IMR-90 (cell line): ENCODE results near the gene SORBS1. TPM values are rescaled to one million over a fixed set of nuclear protein-coding genes. Genes with fewer than 3 reads are reported as not detected.

Experiments
- ATAC-seq: fragments of 200-7000 bp; cut with Tn5 transposase; 2 replicates; pipeline ENCODE4 v1.9.1; 2020; ENCODE audit warnings: low read depth, mild to moderate bottlenecking, moderate library complexity
- BruUV-seq: library from RNA; stranded (reverse); fragments of 400-500 nt; replicated peaks from 2 replicates; lab custom pipeline; 2021; lab: Mats Ljungman, UMichigan
- CTCF ChIA-PET: fragments of 300-600 bp; formaldehyde crosslinking; extraction: SDS; loops from one replicate; lab custom pipeline; 2021; ENCODE audit warnings: antibody characterized with exemption; lab: Yijun Ruan, JAX
- POLR2A ChIA-PET: fragments of 300-600 bp; sonication (Branson Sonifier 250); formaldehyde crosslinking; loops from one replicate; lab custom pipeline; 2022; ENCODE audit warnings: antibody characterized with exemption; ENCODE audit not compliant: unreplicated experiment; lab: Charles Lee
- DNase-seq: peaks from one replicate; pipeline ENCODE4 v3.0.0; 2013
- H2AFZ ChIP-seq: replicated peaks from 2 replicates; pipeline ENCODE3; 2013; ENCODE audit warnings: low read length, mild to moderate bottlenecking; ENCODE audit not compliant: poor library complexity
- H2AK5ac ChIP-seq: 2 replicates; pipeline ENCODE4 v1.6.1; 2013; ENCODE audit warnings: low read depth, low read length, inconsistent platforms
- H2AK9ac ChIP-seq: replicated peaks from 2 replicates; pipeline ENCODE3; 2013; ENCODE audit warnings: mild to moderate bottlenecking, low read depth, low read length, moderate library complexity; ENCODE audit not compliant: poor library complexity
- H2BK120ac ChIP-seq: 2 replicates; pipeline ENCODE4 v1.6.1; 2013; ENCODE audit warnings: low read depth, low read length, inconsistent platforms
- H2BK15ac ChIP-seq: 3 replicates; pipeline ENCODE4 v1.6.1; 2013; ENCODE audit warnings: low read depth, low read length, inconsistent platforms
- H2BK20ac ChIP-seq: 2 replicates; pipeline ENCODE4 v1.6.1; 2013; ENCODE audit warnings: low read depth, mild to moderate bottlenecking, inconsistent platforms, low read length, moderate library complexity
- H2BK5ac ChIP-seq: 2 replicates; pipeline ENCODE4 v1.6.1; 2013; ENCODE audit warnings: mild to moderate bottlenecking, low read depth, low read length, inconsistent platforms; ENCODE audit not compliant: poor library complexity, severe bottlenecking
- H3K14ac ChIP-seq: replicated peaks from 2 replicates; pipeline ENCODE4 v1.6.1; 2013; ENCODE audit warnings: low read depth, low read length, inconsistent platforms
- H3K18ac ChIP-seq: 2 replicates; pipeline ENCODE4 v1.6.1; 2013; ENCODE audit warnings: low read depth, low read length, control low read depth
- H3K23ac ChIP-seq: 2 replicates; pipeline ENCODE4 v1.6.1; 2013; ENCODE audit warnings: low read depth, low read length, inconsistent platforms
- H3K27ac ChIP-seq: 2 replicates; pipeline ENCODE4 v1.5.1; 2013; ENCODE audit warnings: mild to moderate bottlenecking, control low read depth, low read length; ENCODE audit not compliant: insufficient read depth
- H3K27me3 ChIP-seq: 2 replicates; pipeline ENCODE4 v1.6.1; 2013; ENCODE audit warnings: low read length; ENCODE audit not compliant: control insufficient read depth, insufficient read depth
- H3K36me3 ChIP-seq: 2 replicates; pipeline ENCODE4 v1.6.1; 2013; ENCODE audit warnings: low read length, mixed read lengths; ENCODE audit not compliant: control insufficient read depth, insufficient read depth
- H3K4ac ChIP-seq: 2 replicates; pipeline ENCODE4 v1.6.1; 2013; ENCODE audit warnings: low read depth, low read length, inconsistent platforms
- H3K4me1 ChIP-seq: 2 replicates; pipeline ENCODE4 v1.6.1; 2013; ENCODE audit warnings: low read length, mixed read lengths; ENCODE audit not compliant: control insufficient read depth, insufficient read depth
- H3K4me2 ChIP-seq: 2 replicates; pipeline ENCODE4 v1.6.1; 2013; ENCODE audit warnings: low read depth, mild to moderate bottlenecking, control low read depth, low read length, moderate library complexity
- H3K4me3 ChIP-seq: 2 replicates; pipeline ENCODE4 v1.5.1; 2013; ENCODE audit warnings: low read depth, mild to moderate bottlenecking, control low read depth, low read length, moderate library complexity; ENCODE audit not compliant: insufficient read depth
- H3K56ac ChIP-seq: 2 replicates; pipeline ENCODE4 v1.6.1; 2013; ENCODE audit warnings: low read length, inconsistent platforms; ENCODE audit not compliant: insufficient read depth; ENCODE audit errors: extremely low read depth
- H3K79me1 ChIP-seq, 2 experiments: 2 replicates each; pipeline ENCODE4 v1.6.1; 2013; ENCODE audit warnings: low read length in 2 of 2, inconsistent platforms in 1 of 2, low read depth in 1 of 2
- H3K9ac ChIP-seq: 2 replicates; pipeline ENCODE4 v1.6.1; 2013; ENCODE audit warnings: low read depth, low read length, control low read depth
- H3K9me1 ChIP-seq: 2 replicates; pipeline ENCODE4 v1.6.1; 2013; ENCODE audit warnings: low read length, inconsistent platforms; ENCODE audit not compliant: insufficient read depth
- H3K9me3 ChIP-seq: 2 replicates; pipeline ENCODE4 v1.6.1; 2013; ENCODE audit warnings: low read length; ENCODE audit not compliant: control insufficient read depth, insufficient read depth
- H4K20me1 ChIP-seq: 2 replicates; pipeline ENCODE4 v1.6.1; 2013; ENCODE audit warnings: low read length, inconsistent platforms; ENCODE audit not compliant: insufficient read depth
- H4K5ac ChIP-seq: 2 replicates; pipeline ENCODE4 v1.6.1; 2013; ENCODE audit warnings: mild to moderate bottlenecking, low read depth, low read length, control low read depth
- H4K8ac ChIP-seq, 2 experiments: 2 replicates each; pipeline ENCODE4 v1.6.1; 2013; ENCODE audit warnings: low read depth in 2 of 2, low read length in 2 of 2, control low read depth in 1 of 2, inconsistent platforms in 1 of 2
- H4K91ac ChIP-seq: 2 replicates; pipeline ENCODE4 v1.6.1; 2013; ENCODE audit warnings: low read depth, low read length, inconsistent platforms; ENCODE audit not compliant: insufficient read depth
- NFE2L2 ChIP-seq: fragments of 150-350 bp; IDR thresholded peaks from 2 replicates; pipeline ENCODE4 v1.6.1; 2016; ENCODE audit warnings: low read depth, mild to moderate bottlenecking, low read length
- RCOR1 ChIP-seq: IDR thresholded peaks from 2 replicates; pipeline ENCODE4 v1.6.1; 2012; ENCODE audit warnings: mild to moderate bottlenecking, low read length, improper control_type of control experiment; ENCODE audit not compliant: insufficient replicate concordance
- WGBS, 2 experiments: methylation state at CpG; one replicate each; pipeline versions ENCODE4 v1.1.5 to v1.1.7; 2013; ENCODE audit warnings: missing lambda C conversion rate in 2 of 2; ENCODE audit not compliant: insufficient read length in 1 of 2; ENCODE audit errors: extremely low coverage in 2 of 2; 5-methylcytosine and 5-hydroxymethylcytosine counted together
- dilution Hi-C: fragments of 300-500 bp; cut with HindIII; formaldehyde crosslinking; loops from one replicate; pipeline ENCODE4 v1.14.3; 2018; ENCODE audit warnings: low sequenced_read_pairs; ENCODE audit not compliant: unreplicated experiment
- in situ Hi-C: fragments of 300-500 bp; cut with MboI; formaldehyde crosslinking; loops from 3 replicates; pipeline ENCODE4 v1.14.3; 2019; ENCODE audit warnings: low sequenced_read_pairs, inconsistent platforms, mixed read lengths
- intact Hi-C: fragments of 100-400 bp; cut with micrococcal nuclease; formaldehyde crosslinking; loops from 2 replicates; pipeline ENCODE4 v1.10.0; 2022
- polyA plus RNA-seq, 3 experiments: library from polyadenylated mRNA; depleted of rRNA; stranded (reverse); fragments of >200 nt; gene quantifications; 2 replicates each; pipeline ENCODE4 v1.2.3, GENCODE V29; 2012; ENCODE audit warnings: low replicate concordance in 1 of 3
- total RNA-seq: library from RNA; depleted of rRNA; stranded (reverse); fragments of >200 nt; gene quantifications from 2 replicates; pipeline ENCODE4 v1.2.3, GENCODE V29; 2012
- TF ChIP-seq, protein P1 (sequence below): conservative IDR thresholded peaks from 2 replicates; pipeline ENCODE4 v1.5.1; 2012; ENCODE audit warnings: mild to moderate bottlenecking, low read depth, low read length, improper control_type of control experiment

Gene SORBS1
- total and polyA plus RNA-seq, 2 of the 4 experiments (the other 2 are of a cell fraction), result 0.18 to 0.32 TPM

DNA sequence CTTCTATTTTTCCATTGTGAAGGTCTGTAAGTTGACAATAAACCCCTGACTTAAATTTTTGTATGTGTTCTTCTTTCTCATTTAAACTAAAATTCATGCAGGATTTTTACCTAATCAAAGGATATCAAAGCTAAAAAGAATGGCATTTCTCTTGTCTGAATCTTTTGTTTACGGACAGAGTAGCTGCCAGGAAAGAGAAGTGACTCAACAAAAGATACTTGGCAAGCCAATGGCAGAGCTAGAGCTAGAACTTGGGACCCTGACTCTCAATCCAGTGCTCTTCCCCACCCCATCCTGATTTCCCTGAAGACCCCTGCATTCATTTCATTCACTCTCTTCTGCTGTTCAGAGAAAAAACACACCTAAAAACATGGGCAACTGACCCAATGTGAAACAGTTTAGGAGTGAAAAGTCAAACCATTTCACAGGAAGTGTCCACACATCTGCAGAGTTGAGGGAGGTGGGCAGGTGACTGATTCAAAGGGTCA lies 230.2 kb downstream of the SORBS1 start:
- no peak overlapping the region for H3K4me2 ChIP-seq

More for the DNA sequence above, 230.2 kb downstream of the SORBS1 start:
- H2BK5ac ChIP-seq, result peak overlapping the region; percentile 64
- H3K9me1 ChIP-seq, result peaks cover 34% of the 10 kb centered on the region
- H3K27ac ChIP-seq, result peak overlapping the region; percentile 32; the same call in 1 of the 2 replicates
- H3K14ac ChIP-seq, result peak overlapping the region; percentile 59; the same call in 1 of the 2 replicates
- CTCF ChIA-PET, result no interaction called here
- peak; percentile 52 for DNase-seq
- peak overlapping the region; percentile 76 for H3K4ac ChIP-seq
- H4K91ac ChIP-seq, result peak overlapping the region; percentile 77
- H3K27me3 ChIP-seq, result no peaks in the 10 kb centered on the region
- no TSS peak for BruUV-seq
- H3K23ac ChIP-seq, result no peak overlapping the region
- intact Hi-C loops (no loop called here), dilution Hi-C loops (no loop called here), in situ Hi-C loops (no loop called here)
- peak overlapping the region; percentile 88 for H2BK120ac ChIP-seq
- H3K79me1 ChIP-seq, result peaks cover 0 to 6% of the 10 kb centered on the region in 2 experiments; a peak in 2 of 4 replicates
- H3K56ac ChIP-seq, result peak overlapping the region; percentile 27; the same call in 1 of the 2 replicates
- no peak overlapping the region for H2AFZ ChIP-seq
- peak overlapping the region; percentile 69 for H2BK15ac ChIP-seq
- peak overlapping the region; percentile 85 for H2AK5ac ChIP-seq
- ATAC-seq, result no peak
- no peaks in the 10 kb centered on the region for H3K9me3 ChIP-seq
- no peaks in the 10 kb centered on the region for H3K36me3 ChIP-seq
- peak overlapping the region; percentile 3 to 65; a peak in 2 of 4 replicates for H4K8ac ChIP-seq
- H3K4me1 ChIP-seq, result peaks cover 46% of the 10 kb centered on the region
- H3K4me3 ChIP-seq, result no peak overlapping the region
- 100% methylated on average over 1 of the region's 1 CpG; no CpG with 5 or more reads in 1 of the 2 experiments for WGBS, 2 experiments
- H4K5ac ChIP-seq, result peak overlapping the region; percentile 84; the same call in 1 of the 2 replicates
- H2BK20ac ChIP-seq, result peak overlapping the region; percentile 92
- no peak overlapping the region for H3K9ac ChIP-seq
- no peaks in the 10 kb centered on the region for H4K20me1 ChIP-seq
- H3K18ac ChIP-seq, result peak overlapping the region; percentile 92
- H2AK9ac ChIP-seq, result no peak overlapping the region
- POLR2A ChIA-PET, result interaction anchor here (0.5 kb wide), 1 partner anchor 58 kb away, joined by 4 read pairs; no protein-coding TSS in a partner anchor
- TF ChIP-seq NFE2L2 (no peak), RCOR1 (peak; percentile 32)
- TF ChIP-seq, protein P1, sequence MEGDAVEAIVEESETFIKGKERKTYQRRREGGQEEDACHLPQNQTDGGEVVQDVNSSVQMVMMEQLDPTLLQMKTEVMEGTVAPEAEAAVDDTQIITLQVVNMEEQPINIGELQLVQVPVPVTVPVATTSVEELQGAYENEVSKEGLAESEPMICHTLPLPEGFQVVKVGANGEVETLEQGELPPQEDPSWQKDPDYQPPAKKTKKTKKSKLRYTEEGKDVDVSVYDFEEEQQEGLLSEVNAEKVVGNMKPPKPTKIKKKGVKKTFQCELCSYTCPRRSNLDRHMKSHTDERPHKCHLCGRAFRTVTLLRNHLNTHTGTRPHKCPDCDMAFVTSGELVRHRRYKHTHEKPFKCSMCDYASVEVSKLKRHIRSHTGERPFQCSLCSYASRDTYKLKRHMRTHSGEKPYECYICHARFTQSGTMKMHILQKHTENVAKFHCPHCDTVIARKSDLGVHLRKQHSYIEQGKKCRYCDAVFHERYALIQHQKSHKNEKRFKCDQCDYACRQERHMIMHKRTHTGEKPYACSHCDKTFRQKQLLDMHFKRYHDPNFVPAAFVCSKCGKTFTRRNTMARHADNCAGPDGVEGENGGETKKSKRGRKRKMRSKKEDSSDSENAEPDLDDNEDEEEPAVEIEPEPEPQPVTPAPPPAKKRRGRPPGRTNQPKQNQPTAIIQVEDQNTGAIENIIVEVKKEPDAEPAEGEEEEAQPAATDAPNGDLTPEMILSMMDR, result no peak
